ENCODE results near the gene RSU1. TPM values are rescaled to one million over a fixed set of nuclear protein-coding genes. Genes with fewer than 3 reads are reported as not detected.

Gene RSU1
- total RNA-seq, 1 donor from 2014 or later, result 142 TPM

GRCh38 chr10:16689696-16690095, 127.5 kb downstream of the RSU1 start:
- H3K27ac Mint-ChIP-seq (ENCODE audit: unreplicated experiment), result no peak overlapping the region
- no peaks in the 10 kb centered on the region for H3K27me3 Mint-ChIP-seq (ENCODE audit: low read depth, unreplicated experiment)
- Histone ChIP-seq H3K9me3 (ENCODE audit: insufficient read depth, low read depth, low read length) (no peaks in the 10 kb centered on the region), H3K36me3 (ENCODE audit: insufficient read depth, low read length) (no peaks in the 10 kb centered on the region), H2AFZ (ENCODE audit: low read depth, low read length) (no peak overlapping the region), H3K4me1 (ENCODE audit: insufficient read depth, low read length) (no peaks in the 10 kb centered on the region), H3K4me3 (ENCODE audit: insufficient read depth, low read depth, low read length) (no peak overlapping the region), H3K4me2 (ENCODE audit: low read length) (no peak overlapping the region), H3K27me3 (ENCODE audit: insufficient read depth, low read length) (no peaks in the 10 kb centered on the region), H3K9ac (ENCODE audit: low read length) (no peak overlapping the region), H3K79me2 (ENCODE audit: insufficient read depth, low read length) (no peaks in the 10 kb centered on the region), H3K27ac (ENCODE audit: low read depth, low read length) (no peak overlapping the region), H4K20me1 (ENCODE audit: insufficient read depth, low read length) (peaks cover 25% of the 10 kb centered on the region)
- no peak for TF ChIP-seq CTCF (IDR thresholded peaks at IDR 0.05; ENCODE audit: insufficient read depth, low read depth, low read length)
- no peak for TF ChIP-seq EZH2 (IDR thresholded peaks at IDR 0.05; ENCODE audit: insufficient read depth, low read length)
- peaks cover 8% of the 10 kb centered on the region for H3K36me3 Mint-ChIP-seq (ENCODE audit: low read depth, unreplicated experiment)
- peaks cover 6% of the 10 kb centered on the region for H3K4me1 Mint-ChIP-seq (ENCODE audit: low read depth, unreplicated experiment)
- no peaks in the 10 kb centered on the region for H3K9me3 Mint-ChIP-seq (ENCODE audit: unreplicated experiment)
- no peak overlapping the region for H3K4me3 Mint-ChIP-seq (ENCODE audit: unreplicated experiment)
- FAIRE-seq (no peak), DNase-seq (ENCODE audit: low read depth) (no peak)

GRCh38 chr10:16689227-16689626, 128.0 kb downstream of the RSU1 start:
- DNase-seq (ENCODE audit: low read depth) (peak; percentile 18), FAIRE-seq (no peak)
- H3K27me3 ChIP-seq (ENCODE audit: insufficient read depth, low read length), result no peaks in the 10 kb centered on the region
- Mint-ChIP-seq H3K4me3 (ENCODE audit: unreplicated experiment) (no peak overlapping the region), H3K4me1 (ENCODE audit: low read depth, unreplicated experiment) (peaks cover 6% of the 10 kb centered on the region), H3K36me3 (ENCODE audit: low read depth, unreplicated experiment) (peaks cover 6% of the 10 kb centered on the region), H3K27ac (ENCODE audit: unreplicated experiment) (peak overlapping the region; percentile 26), H3K9me3 (ENCODE audit: unreplicated experiment) (no peaks in the 10 kb centered on the region), H3K27me3 (ENCODE audit: low read depth, unreplicated experiment) (no peaks in the 10 kb centered on the region)
- H3K79me2 ChIP-seq (ENCODE audit: insufficient read depth, low read length), result no peaks in the 10 kb centered on the region
- H3K4me2 ChIP-seq (ENCODE audit: low read length), result no peak overlapping the region
- H4K20me1 ChIP-seq (ENCODE audit: insufficient read depth, low read length), result peaks cover 22% of the 10 kb centered on the region
- H3K9me3 ChIP-seq (ENCODE audit: insufficient read depth, low read depth, low read length), result no peaks in the 10 kb centered on the region
- TF ChIP-seq CTCF (IDR thresholded peaks at IDR 0.05; ENCODE audit: insufficient read depth, low read depth, low read length) (no peak), EZH2 (IDR thresholded peaks at IDR 0.05; ENCODE audit: insufficient read depth, low read length) (no peak)
- H3K36me3 ChIP-seq (ENCODE audit: insufficient read depth, low read length), result no peaks in the 10 kb centered on the region
- no peak overlapping the region for H3K4me3 ChIP-seq (ENCODE audit: insufficient read depth, low read depth, low read length)
- H3K27ac ChIP-seq (ENCODE audit: low read depth, low read length), result no peak overlapping the region
- H2AFZ ChIP-seq (ENCODE audit: low read depth, low read length), result no peak overlapping the region
- H3K4me1 ChIP-seq (ENCODE audit: insufficient read depth, low read length), result no peaks in the 10 kb centered on the region
- no peak overlapping the region for H3K9ac ChIP-seq (ENCODE audit: low read length)

- peaks cover 12% of the 10 kb centered on the region for H3K4me1 Mint-ChIP-seq (ENCODE audit: low read depth, unreplicated experiment)
- no peak for FAIRE-seq
- H4K20me1 ChIP-seq (ENCODE audit: insufficient read depth, low read length), result peaks cover 34% of the 10 kb centered on the region
Measured at GRCh38 chr10:16686054-16686902, 130.9 kb downstream of the RSU1 start.

More at GRCh38 chr10:16686054-16686902, 130.9 kb downstream of the RSU1 start:
- Histone ChIP-seq H3K9me3 (ENCODE audit: insufficient read depth, low read depth, low read length) (no peaks in the 10 kb centered on the region), H3K9ac (ENCODE audit: low read length) (no peak overlapping the region), H3K4me3 (ENCODE audit: insufficient read depth, low read depth, low read length) (no peak overlapping the region), H3K79me2 (ENCODE audit: insufficient read depth, low read length) (peaks cover 5% of the 10 kb centered on the region), H2AFZ (ENCODE audit: low read depth, low read length) (no peak overlapping the region), H3K27me3 (ENCODE audit: insufficient read depth, low read length) (no peaks in the 10 kb centered on the region), H3K4me1 (ENCODE audit: insufficient read depth, low read length) (peaks cover 4% of the 10 kb centered on the region), H3K27ac (ENCODE audit: low read depth, low read length) (no peak overlapping the region), H3K4me2 (ENCODE audit: low read length) (no peak overlapping the region), H3K36me3 (ENCODE audit: insufficient read depth, low read length) (no peaks in the 10 kb centered on the region)
- Mint-ChIP-seq H3K9me3 (ENCODE audit: unreplicated experiment) (no peaks in the 10 kb centered on the region), H3K4me3 (ENCODE audit: unreplicated experiment) (no peak overlapping the region), H3K27me3 (ENCODE audit: low read depth, unreplicated experiment) (no peaks in the 10 kb centered on the region), H3K36me3 (ENCODE audit: low read depth, unreplicated experiment) (peaks cover 7% of the 10 kb centered on the region), H3K27ac (ENCODE audit: unreplicated experiment) (no peak overlapping the region)
- DNase-seq (ENCODE audit: low read depth), result no peak
- TF ChIP-seq CTCF (IDR thresholded peaks at IDR 0.05; ENCODE audit: insufficient read depth, low read depth, low read length) (no peak), EZH2 (IDR thresholded peaks at IDR 0.05; ENCODE audit: insufficient read depth, low read length) (no peak)

Data from astrocyte (in vitro differentiated cells and primary cell).